Liver (tissue), 9 donors: ENCODE results near the gene DNAH10. TPM values are rescaled to one million over a fixed set of nuclear protein-coding genes. Genes with fewer than 3 reads are reported as not detected.

ENCODE experiments used
- DNase-seq: peaks from one replicate; pipeline ENCODE4 v3.0.0-alpha.2; 2017; ENCODE audit warnings: low spot score
- H3K27ac ChIP-seq, 2 donors: one replicate each; pipeline ENCODE4 v1.7.0; 2013; ENCODE audit warnings: inconsistent platforms in 2 of 2, low read length in 2 of 2, control low read depth in 1 of 2, low read depth in 1 of 2, mild to moderate bottlenecking in 1 of 2
- H3K27me3 ChIP-seq, 4 donors: one replicate each; pipeline versions ENCODE4 v1.6.1 to v1.7.0; 2013; ENCODE audit warnings: low read length in 3 of 4, inconsistent platforms in 1 of 4, mild to moderate bottlenecking in 1 of 4, moderate library complexity in 1 of 4; ENCODE audit not compliant: control insufficient read depth in 4 of 4, insufficient read depth in 4 of 4
- H3K36me3 ChIP-seq, 4 donors: one replicate each; pipeline versions ENCODE4 v1.6.1 to v1.7.0; 2013; ENCODE audit warnings: low read length in 3 of 4, mild to moderate bottlenecking in 3 of 4, low read depth in 1 of 4, moderate library complexity in 1 of 4; ENCODE audit not compliant: control insufficient read depth in 4 of 4, insufficient read depth in 3 of 4
- H3K4me1 ChIP-seq, 4 donors: one replicate each; pipeline versions ENCODE4 v1.6.1 to v1.7.0; 2013; ENCODE audit warnings: low read length in 3 of 4, mild to moderate bottlenecking in 3 of 4, moderate library complexity in 1 of 4; ENCODE audit not compliant: control insufficient read depth in 4 of 4, insufficient read depth in 4 of 4
- H3K4me3 ChIP-seq, 3 donors: one replicate each; pipeline versions ENCODE4 v1.6.1 to v1.7.0; 2013; ENCODE audit warnings: low read length in 3 of 3, control low read depth in 1 of 3, low read depth in 1 of 3, mild to moderate bottlenecking in 1 of 3
- H3K9ac ChIP-seq, 2 donors: one replicate each; pipeline ENCODE4 v1.7.0; 2013; ENCODE audit warnings: low read length in 2 of 2, mild to moderate bottlenecking in 2 of 2, moderate library complexity in 2 of 2, control low read depth in 1 of 2, low read depth in 1 of 2
- H3K9me3 ChIP-seq, 4 donors: one replicate each; pipeline versions ENCODE4 v1.6.1 to v1.7.0; 2013; ENCODE audit warnings: low read length in 3 of 4; ENCODE audit not compliant: control insufficient read depth in 4 of 4
- EGR1 ChIP-seq, 2 donors: IDR thresholded peaks; 2 replicates each; pipeline ENCODE4 v1.6.1; 2016 to 2018; ENCODE audit warnings: antibody characterized with exemption in 2 of 2, low read depth in 2 of 2
- GABPA ChIP-seq, 2 donors: IDR thresholded peaks in 1 of 2; conservative IDR thresholded peaks in 1 of 2; 2 replicates each; pipeline ENCODE4 v1.6.1; 2016; ENCODE audit warnings: antibody characterized with exemption in 2 of 2, mild to moderate bottlenecking in 1 of 2, moderate library complexity in 1 of 2
- HNF4A ChIP-seq, 2 donors: conservative IDR thresholded peaks; 2 replicates each; pipeline ENCODE4 v1.6.1; 2016; ENCODE audit warnings: antibody characterized with exemption in 2 of 2, mild to moderate bottlenecking in 2 of 2
- JUND ChIP-seq, 2 donors: IDR thresholded peaks; 2 replicates each; pipeline ENCODE4 v1.6.1; 2016; ENCODE audit warnings: antibody characterized with exemption in 2 of 2
- RXRA ChIP-seq, 2 donors: IDR thresholded peaks; 2 replicates each; pipeline ENCODE4 v1.6.1; 2017 to 2018; ENCODE audit warnings: antibody characterized with exemption in 2 of 2, mild to moderate bottlenecking in 1 of 2
- TAF1 ChIP-seq: conservative IDR thresholded peaks from 2 replicates; pipeline ENCODE4 v1.6.1; 2016; ENCODE audit warnings: antibody characterized with exemption, mild to moderate bottlenecking
- YY1 ChIP-seq: IDR thresholded peaks from 2 replicates; pipeline ENCODE4 v1.6.1; 2016; ENCODE audit warnings: antibody characterized with exemption, mild to moderate bottlenecking
- WGBS: extraction: QIAGEN DNeasy Blood & Tissue Kit; methylation state at CpG from one replicate; pipeline ENCODE4 v1.1.7; 2013; 5-methylcytosine and 5-hydroxymethylcytosine counted together
- polyA plus RNA-seq, 2 donors: library from polyadenylated mRNA; stranded (reverse) in 1 of 2; unstranded in 1 of 2; fragments of 200-250 nt in 1 of 2; fragments of >200 nt in 1 of 2; fragmentation: Nextera tagmentation in 1 of 2; extraction: Ambion mirVana in 1 of 2; gene quantifications; one replicate each; pipeline versions ENCODE4 v1.2.1 to v1.2.3, GENCODE V29; 2013 to 2015
- total RNA-seq, 2 donors: library from RNA; depleted of rRNA; stranded (reverse); fragments of >200 nt; gene quantifications; one replicate each; pipeline ENCODE4 v1.2.3, GENCODE V29; 2014
- TF ChIP-seq, protein P1 (sequence below): fragments of 150-350 bp; IDR thresholded peaks from 2 replicates; pipeline ENCODE4 v1.5.1; 2017; ENCODE audit warnings: improper control_type of control experiment, low read depth, low read length; ENCODE audit not compliant: missing input control
- TF ChIP-seq, protein P2 (sequence below): IDR thresholded peaks from 2 replicates; pipeline ENCODE4 v1.6.1; 2016; ENCODE audit warnings: antibody characterized with exemption, mild to moderate bottlenecking
- TF ChIP-seq, protein P3 (sequence below): IDR thresholded peaks from 2 replicates; pipeline ENCODE4 v1.6.1; 2016; ENCODE audit warnings: antibody characterized with exemption
- donor health status: healthy.
- donor health status: healthy.
- donor health status: healthy.
- donor health status: healthy.
- donor health status: healthy.

DNAH10 gene
- total and polyA plus RNA-seq, 4 donors = 0.05 to 0.47 (median 0.07) TPM

DNA sequence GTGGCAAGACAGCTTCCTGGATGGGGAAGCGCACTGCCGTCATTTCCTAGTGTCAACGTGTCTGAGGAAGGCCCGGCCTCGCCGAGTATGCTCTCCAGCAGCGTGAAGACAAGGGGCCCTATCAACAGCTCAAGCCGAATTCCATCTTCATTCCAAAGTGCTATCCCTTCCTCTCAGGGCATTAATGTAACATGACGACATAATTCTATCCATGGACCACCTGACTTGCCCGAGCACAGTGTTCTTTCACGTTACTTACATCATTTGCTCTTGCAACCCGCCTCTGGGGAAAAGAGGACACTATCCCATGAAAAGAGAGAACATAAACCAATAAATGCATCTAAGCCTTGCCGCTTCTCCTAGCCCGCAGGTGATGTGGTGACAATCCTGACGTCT is 187.7 kb downstream of the DNAH10 start:
- Histone ChIP-seq H3K9ac (no peak overlapping the region), H3K9me3 (no peaks in the 10 kb centered on the region), H3K36me3 (peaks cover 0 to 2% (median 0%) of the 10 kb centered on the region in 4 donors), H3K4me1 (peaks cover 7 to 21% (median 17%) of the 10 kb centered on the region in 4 donors), H3K4me3 (no peak overlapping the region), H3K27ac (peak overlapping the region in 1 of 2 donors; percentile 51), H3K27me3 (no peaks in the 10 kb centered on the region)
- no peak for DNase-seq
- TF ChIP-seq, protein P1, sequence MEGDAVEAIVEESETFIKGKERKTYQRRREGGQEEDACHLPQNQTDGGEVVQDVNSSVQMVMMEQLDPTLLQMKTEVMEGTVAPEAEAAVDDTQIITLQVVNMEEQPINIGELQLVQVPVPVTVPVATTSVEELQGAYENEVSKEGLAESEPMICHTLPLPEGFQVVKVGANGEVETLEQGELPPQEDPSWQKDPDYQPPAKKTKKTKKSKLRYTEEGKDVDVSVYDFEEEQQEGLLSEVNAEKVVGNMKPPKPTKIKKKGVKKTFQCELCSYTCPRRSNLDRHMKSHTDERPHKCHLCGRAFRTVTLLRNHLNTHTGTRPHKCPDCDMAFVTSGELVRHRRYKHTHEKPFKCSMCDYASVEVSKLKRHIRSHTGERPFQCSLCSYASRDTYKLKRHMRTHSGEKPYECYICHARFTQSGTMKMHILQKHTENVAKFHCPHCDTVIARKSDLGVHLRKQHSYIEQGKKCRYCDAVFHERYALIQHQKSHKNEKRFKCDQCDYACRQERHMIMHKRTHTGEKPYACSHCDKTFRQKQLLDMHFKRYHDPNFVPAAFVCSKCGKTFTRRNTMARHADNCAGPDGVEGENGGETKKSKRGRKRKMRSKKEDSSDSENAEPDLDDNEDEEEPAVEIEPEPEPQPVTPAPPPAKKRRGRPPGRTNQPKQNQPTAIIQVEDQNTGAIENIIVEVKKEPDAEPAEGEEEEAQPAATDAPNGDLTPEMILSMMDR = no peak
- TF ChIP-seq EGR1 (IDR thresholded peaks at IDR 0.05; ENCODE audit: low read depth in 2 of 2) (no peak), RXRA (IDR thresholded peaks at IDR 0.05) (no peak), HNF4A (conservative IDR thresholded peaks at IDR 0.05) (no peak), JUND (IDR thresholded peaks at IDR 0.05) (no peak), GABPA (IDR thresholded peaks at IDR 0.05 in 1 of 2, conservative IDR thresholded peaks at IDR 0.05 in 1 of 2) (no peak)
- TF ChIP-seq, protein P2, sequence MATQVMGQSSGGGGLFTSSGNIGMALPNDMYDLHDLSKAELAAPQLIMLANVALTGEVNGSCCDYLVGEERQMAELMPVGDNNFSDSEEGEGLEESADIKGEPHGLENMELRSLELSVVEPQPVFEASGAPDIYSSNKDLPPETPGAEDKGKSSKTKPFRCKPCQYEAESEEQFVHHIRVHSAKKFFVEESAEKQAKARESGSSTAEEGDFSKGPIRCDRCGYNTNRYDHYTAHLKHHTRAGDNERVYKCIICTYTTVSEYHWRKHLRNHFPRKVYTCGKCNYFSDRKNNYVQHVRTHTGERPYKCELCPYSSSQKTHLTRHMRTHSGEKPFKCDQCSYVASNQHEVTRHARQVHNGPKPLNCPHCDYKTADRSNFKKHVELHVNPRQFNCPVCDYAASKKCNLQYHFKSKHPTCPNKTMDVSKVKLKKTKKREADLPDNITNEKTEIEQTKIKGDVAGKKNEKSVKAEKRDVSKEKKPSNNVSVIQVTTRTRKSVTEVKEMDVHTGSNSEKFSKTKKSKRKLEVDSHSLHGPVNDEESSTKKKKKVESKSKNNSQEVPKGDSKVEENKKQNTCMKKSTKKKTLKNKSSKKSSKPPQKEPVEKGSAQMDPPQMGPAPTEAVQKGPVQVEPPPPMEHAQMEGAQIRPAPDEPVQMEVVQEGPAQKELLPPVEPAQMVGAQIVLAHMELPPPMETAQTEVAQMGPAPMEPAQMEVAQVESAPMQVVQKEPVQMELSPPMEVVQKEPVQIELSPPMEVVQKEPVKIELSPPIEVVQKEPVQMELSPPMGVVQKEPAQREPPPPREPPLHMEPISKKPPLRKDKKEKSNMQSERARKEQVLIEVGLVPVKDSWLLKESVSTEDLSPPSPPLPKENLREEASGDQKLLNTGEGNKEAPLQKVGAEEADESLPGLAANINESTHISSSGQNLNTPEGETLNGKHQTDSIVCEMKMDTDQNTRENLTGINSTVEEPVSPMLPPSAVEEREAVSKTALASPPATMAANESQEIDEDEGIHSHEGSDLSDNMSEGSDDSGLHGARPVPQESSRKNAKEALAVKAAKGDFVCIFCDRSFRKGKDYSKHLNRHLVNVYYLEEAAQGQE = no peak
- WGBS = 93% methylated on average over 15 of the region's 15 CpGs

DNA sequence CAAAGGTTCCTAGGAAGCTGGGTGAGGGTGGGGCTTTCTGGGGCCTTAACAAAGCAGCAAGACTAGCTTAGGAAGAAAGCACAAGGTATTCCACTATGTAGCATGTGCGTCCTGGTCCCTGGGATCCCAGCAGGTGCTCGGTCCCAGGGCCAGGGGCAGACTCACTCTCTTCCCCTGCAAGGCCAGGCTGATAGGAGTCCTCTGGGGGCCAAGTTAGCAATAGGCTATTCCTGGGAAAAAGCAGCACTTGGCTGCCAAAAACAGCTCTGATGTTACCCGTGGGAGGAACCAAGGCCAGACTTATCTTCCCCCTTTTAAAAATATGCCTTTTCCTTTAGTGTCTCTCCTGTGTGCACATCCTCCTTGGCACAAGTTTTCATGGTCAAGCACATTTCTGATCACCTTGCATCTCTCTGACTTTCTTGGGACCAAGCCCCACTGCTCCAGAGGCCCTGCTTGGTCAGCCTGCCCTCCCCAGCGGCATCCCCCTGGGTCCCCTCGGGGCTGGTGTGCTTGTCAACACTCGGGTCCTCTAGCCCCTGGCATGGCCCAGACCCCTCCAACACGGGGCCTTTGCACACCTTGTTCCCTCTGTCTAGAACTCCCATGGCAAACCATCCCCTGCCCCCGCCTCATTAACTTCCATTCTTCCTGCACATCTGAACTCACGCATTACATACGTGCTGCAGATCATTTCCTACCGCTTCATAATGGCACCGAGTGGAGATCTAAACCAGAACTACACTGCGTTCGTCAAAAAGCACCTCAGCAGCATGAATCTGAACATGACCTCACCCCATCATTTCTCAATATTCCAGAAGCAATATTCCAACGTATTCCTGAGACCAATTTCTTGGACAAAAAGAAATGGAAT is 188.6 kb downstream of the DNAH10 start:
- Histone ChIP-seq H3K9me3 (no peaks in the 10 kb centered on the region), H3K9ac (no peak overlapping the region), H3K36me3 (no peaks in the 10 kb centered on the region), H3K27me3 (no peaks in the 10 kb centered on the region), H3K27ac (no peak overlapping the region), H3K4me1 (peaks cover 7 to 21% (median 17%) of the 10 kb centered on the region in 4 donors), H3K4me3 (no peak overlapping the region)
- no peak for DNase-seq
- WGBS = 93% methylated on average over 15 of the region's 15 CpGs
- TF ChIP-seq, protein P3, sequence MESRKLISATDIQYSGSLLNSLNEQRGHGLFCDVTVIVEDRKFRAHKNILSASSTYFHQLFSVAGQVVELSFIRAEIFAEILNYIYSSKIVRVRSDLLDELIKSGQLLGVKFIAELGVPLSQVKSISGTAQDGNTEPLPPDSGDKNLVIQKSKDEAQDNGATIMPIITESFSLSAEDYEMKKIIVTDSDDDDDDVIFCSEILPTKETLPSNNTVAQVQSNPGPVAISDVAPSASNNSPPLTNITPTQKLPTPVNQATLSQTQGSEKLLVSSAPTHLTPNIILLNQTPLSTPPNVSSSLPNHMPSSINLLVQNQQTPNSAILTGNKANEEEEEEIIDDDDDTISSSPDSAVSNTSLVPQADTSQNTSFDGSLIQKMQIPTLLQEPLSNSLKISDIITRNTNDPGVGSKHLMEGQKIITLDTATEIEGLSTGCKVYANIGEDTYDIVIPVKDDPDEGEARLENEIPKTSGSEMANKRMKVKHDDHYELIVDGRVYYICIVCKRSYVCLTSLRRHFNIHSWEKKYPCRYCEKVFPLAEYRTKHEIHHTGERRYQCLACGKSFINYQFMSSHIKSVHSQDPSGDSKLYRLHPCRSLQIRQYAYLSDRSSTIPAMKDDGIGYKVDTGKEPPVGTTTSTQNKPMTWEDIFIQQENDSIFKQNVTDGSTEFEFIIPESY = no peak
- TF ChIP-seq TAF1 (no peak), EGR1 (IDR thresholded peaks at IDR 0.05; ENCODE audit: low read depth in 2 of 2) (no peak), YY1 (no peak)
